C4-2B (cell line): ENCODE data around the gene NLGN3.

Source experiments
- CTCF ChIP-seq: fragments of 450-650 bp; conservative IDR thresholded peaks from 2 replicates; pipeline ENCODE4 v1.5.1; 2017; ENCODE audit warnings: mild to moderate bottlenecking
- ZFX ChIP-seq: fragments of 450-650 bp; IDR thresholded peaks from 2 replicates; pipeline ENCODE4 v1.6.1; 2017

GRCh38 chrX:71216485-71216884 is 71.8 kb downstream of the NLGN3 start:
- TF ChIP-seq CTCF (no peak), ZFX (no peak)
